ENCODE results near the gene PRR14L.
"Not testable (repeated sequence)": the region's sequence is repeated elsewhere in the genome, so short reads cannot be mapped to it uniquely, and the experiment has no call there.

Gene PRR14L

GRCh38 chr22:31739795-31740201 lies 10.1 kb downstream of the PRR14L start:
- DNase-seq, result no peak

GRCh38 chr22:31738566-31738965 lies 11.4 kb downstream of the PRR14L start:
- no peak for DNase-seq

GRCh38 chr22:31737932-31738331 lies 12.0 kb downstream of the PRR14L start:
- DNase-seq, result no peak

DNA sequence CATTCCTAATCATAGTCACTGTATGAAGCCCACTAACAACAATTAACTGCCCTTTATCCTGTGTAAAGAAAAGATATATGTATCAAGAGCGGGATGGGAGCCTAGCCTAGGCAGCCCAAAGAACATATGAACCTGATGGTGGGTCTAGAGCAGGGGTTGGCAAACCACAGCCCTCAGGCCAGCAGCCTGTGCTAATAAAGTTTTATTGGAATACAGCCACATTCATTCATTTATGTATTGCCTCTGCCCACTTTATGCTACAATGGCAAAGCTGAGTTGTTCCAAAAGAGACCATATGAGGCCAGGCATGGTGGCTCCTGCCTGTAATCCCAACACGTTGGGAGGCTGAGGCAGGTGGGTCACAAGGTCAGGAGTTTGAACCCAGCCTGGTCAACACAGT lies 13.5 kb downstream of the PRR14L start:
- no peak for DNase-seq

- DNase-seq, result no peak
These were observed 15.4 kb downstream of the PRR14L start for GRCh38 chr22:31734512-31734911.

- DNase-seq, result no peak
These were observed 16.3 kb downstream of the PRR14L start for GRCh38 chr22:31733580-31734079.

DNA sequence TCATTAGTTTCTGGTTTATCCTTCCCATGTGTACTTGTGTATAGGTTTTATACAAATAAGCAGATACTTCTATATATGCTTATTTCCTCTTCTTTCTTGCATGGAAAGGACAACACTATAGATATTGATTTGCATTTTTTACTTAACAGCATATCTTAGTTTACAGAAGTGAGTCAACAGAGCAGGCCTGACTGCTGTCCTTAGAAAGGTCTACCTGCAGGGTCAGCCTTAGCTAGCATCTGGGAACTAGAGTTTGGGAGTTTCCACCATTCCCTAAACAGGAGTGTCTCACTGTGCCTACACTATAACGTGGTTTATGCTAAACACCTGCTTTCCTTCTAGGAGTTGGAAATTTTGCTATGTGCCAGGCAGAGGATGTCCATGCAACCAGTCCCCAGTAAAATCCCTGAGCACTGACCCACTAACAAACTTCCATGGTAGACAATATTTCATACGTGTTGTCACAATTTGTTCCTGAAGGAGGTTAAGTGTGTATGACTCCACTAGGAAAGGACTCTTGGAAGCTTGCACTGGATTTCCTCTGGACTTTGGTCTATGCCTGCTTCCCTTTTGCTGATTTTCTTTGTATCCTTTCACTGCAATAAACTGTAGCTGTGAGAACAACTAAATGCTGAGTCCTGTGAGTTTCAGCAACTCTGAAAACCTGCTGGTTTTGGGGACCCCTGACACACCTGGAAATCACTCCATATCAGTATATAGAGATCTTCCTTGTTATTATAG lies 17.7 kb downstream of the PRR14L start:
- DNase-seq, result no peak

- no peak for DNase-seq
These were observed 19.6 kb downstream of the PRR14L start for GRCh38 chr22:31730344-31730711.

- no peak for DNase-seq
These were observed 21.1 kb downstream of the PRR14L start for GRCh38 chr22:31728857-31729256.

GRCh38 chr22:31726692-31727091 lies 23.2 kb downstream of the PRR14L start:
- no peak for DNase-seq

DNA sequence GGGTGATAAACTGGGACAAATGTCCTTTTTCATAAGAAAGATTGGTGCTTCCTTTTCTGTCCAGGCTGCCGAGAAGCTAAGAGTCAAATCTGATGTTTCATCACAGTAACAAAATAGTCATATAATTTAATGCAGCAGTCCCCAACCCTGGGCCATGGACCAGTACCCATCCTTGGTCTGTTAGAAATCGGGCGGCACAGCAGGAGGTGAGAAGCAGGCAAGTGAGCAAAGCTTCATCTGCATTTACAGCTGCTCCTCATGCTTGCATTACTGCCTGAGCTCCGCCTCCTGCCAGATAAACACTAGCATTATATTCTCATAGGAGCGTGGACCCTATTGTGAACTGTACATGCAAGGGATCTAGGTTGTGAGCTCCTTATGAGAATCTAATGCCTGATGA lies 26.2 kb downstream of the PRR14L start:
- no peak for DNase-seq

GRCh38 chr22:31719850-31720471 lies 30.0 kb downstream of the PRR14L start:
- DNase-seq, result no peak

DNA sequence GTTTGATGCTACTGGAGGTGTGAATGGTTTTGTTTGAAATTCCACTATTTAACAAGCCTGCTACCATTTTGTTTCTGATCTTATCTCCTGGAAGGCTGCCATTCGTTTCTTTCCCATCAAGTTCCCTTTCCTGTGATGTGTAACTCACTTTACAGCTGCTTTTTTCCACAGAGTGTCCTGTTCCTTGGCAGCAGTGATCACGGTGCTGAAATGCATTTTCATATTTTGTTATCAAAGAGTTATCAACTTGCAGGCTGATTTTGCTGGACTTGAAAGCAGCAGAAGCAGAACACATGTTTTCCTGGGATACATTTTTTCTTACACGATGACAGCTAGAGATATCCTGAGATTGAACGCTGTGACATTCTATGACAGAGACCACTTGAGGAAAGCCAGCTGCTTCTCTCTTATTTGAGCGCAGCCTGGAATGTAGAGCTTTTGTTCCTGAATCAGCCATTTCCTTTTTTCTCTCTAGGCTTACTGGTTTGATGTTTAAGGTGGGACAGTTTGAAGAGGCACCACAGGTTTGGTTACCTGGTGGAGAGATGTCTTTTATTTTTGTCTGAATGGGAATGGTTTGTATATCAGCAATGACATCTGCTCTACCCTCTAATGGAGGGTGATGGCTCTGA lies 34.7 kb downstream of the PRR14L start:
- no peak for DNase-seq

DNA sequence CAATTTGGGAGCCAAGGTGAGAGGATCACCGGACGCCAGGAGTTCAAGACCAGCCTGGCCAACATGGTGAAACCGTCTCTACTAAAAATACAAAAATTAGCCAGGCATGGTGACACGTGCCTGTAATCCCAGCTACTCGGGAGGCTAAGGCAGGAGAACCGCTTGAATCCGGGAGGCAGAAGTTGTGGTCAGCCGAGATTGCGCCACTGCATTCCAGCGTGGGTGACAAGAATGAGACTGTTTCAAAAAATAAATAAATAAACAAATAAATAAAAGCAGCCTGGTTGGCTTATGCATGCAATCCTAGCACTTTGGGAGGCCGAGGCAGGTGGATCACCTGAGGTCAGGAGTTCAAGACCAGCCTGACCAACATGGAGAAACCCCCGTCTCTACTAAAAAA lies 38.7 kb downstream of the PRR14L start:
- peak; percentile 44 to 60 (median 52) for DNase-seq

- DNase-seq, result no peak
These were observed 42.4 kb downstream of the PRR14L start for GRCh38 chr22:31707519-31707918.

DNA sequence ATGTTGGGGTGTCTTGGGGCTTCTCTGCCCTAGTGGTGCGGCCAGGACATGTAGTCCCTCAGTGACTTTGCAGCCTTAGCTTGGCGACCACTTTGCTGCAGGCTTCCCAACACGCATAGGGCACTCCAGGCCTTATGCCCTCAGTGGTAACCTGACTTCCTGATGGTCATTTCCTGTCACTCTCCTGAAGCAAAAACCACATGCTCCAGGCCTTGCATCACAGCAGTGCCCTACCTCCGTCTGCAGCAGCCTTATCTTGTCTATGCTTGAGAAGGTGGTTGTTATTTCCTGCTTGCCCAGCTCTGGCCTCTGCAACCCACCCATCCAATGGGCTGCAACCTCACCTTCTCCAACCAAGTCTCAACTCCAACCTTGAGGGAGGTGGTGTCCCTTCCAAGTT lies 54.5 kb downstream of the PRR14L start:
- DNase-seq, result no peak

- DNase-seq, result not testable (repeated sequence)
These were observed 55.9 kb downstream of the PRR14L start for GRCh38 chr22:31694046-31694445.

GRCh38 chr22:31692186-31692886 lies 57.6 kb downstream of the PRR14L start:
- peak; percentile 18 to 57 (median 55) for DNase-seq

DNA sequence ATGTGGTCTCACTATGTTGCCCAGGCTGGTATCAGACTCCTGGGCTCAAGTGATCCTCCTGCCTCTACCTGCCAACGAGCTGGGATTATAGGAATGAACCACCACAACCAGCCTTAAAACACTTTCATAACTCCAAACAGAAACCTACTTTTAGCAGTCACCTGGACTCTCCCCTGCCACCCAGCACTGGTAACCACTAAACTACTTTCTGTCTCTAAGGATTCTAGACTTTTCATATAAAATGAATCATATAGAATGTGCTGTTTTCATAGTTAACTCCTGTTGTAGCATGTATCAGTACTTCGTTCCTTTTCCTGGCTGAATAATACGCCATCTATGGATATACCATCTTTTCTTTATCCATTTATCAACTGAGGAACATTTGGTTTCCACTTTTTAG lies 58.5 kb downstream of the PRR14L start:
- DNase-seq, result no peak

GRCh38 chr22:31683181-31684105 lies 66.5 kb downstream of the PRR14L start:
- no peak for DNase-seq

DNA sequence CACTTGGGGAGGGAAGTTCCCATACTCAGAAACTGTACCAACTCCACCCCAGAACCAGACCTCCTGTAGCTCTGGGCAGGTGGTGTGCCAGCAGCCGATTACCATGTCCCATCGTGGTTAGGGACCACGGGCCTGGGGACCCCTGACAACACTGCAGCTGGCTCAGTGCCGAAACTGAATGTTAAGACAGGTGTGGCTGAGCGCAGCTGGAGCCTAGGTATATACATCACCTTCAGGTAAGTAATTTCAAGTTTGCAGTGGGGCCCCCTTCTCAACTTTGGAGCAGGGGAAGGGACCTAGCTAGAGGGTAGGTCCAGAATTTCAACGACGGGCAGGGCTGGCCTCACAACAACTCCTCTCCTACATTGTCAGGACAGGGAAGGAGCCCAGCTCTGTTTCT lies 67.2 kb downstream of the PRR14L start:
- no peak for DNase-seq
